Measurements from ENCODE around the gene EPHA7. TPM values are rescaled to one million over a fixed set of nuclear protein-coding genes. Genes with fewer than 3 reads are reported as not detected.

EPHA7 gene
- total and polyA plus RNA-seq, 2 donors (not counting 3 experiments of a cell fraction or from before 2014, with no cell fraction given), result not detected

- TF ChIP-seq GATA2 (IDR thresholded peaks at IDR 0.05; ENCODE audit: insufficient read depth, insufficient read length, low read depth, low read length), result no peak
- TF ChIP-seq POLR2AphosphoS5 (IDR thresholded peaks at IDR 0.05; ENCODE audit: insufficient read depth, low read depth, low read length), result no peak
- TF ChIP-seq POLR2A (IDR thresholded peaks at IDR 0.05; ENCODE audit: low read depth, low read length), result no peak
- TF ChIP-seq EZH2 (IDR thresholded peaks at IDR 0.05; ENCODE audit: borderline replicate concordance, low read depth, low read length, severe bottlenecking), result no peak
- no peak for TF ChIP-seq FOS (IDR thresholded peaks at IDR 0.05; ENCODE audit: borderline replicate concordance, insufficient read depth, low read length)
- TF ChIP-seq CTCF (IDR thresholded peaks at IDR 0.05; ENCODE audit: extremely low read depth in 1 of 2, insufficient read depth in 1 of 2, low read depth in 1 of 2, low read length in 2 of 2), result no peak
- no peak for TF ChIP-seq JUN (IDR thresholded peaks at IDR 0.05; ENCODE audit: borderline replicate concordance, insufficient read depth, insufficient read length, low read depth)
- TF ChIP-seq MYC (IDR thresholded peaks at IDR 0.05; ENCODE audit: low read depth, low read length), result no peak
- Histone ChIP-seq H3K4me2 (ENCODE audit: insufficient read depth, low read length) (no peak overlapping the region), H3K27me3 (ENCODE audit: control insufficient read depth in 2 of 2, insufficient read depth in 2 of 2, low read length in 2 of 2) (no peaks in the 10 kb centered on the region), H3K4me3 (replicated peaks in 1 of 3; ENCODE audit: insufficient read depth in 1 of 3, low read depth in 1 of 3, low read length in 3 of 3) (no peak overlapping the region), H3K36me3 (ENCODE audit: control insufficient read depth in 2 of 2, extremely low read depth in 1 of 2, insufficient read depth in 2 of 2, low read length in 2 of 2) (no peaks in the 10 kb centered on the region), H2AFZ (ENCODE audit: low read depth, low read length) (no peak overlapping the region), H3K79me2 (ENCODE audit: control insufficient read depth, insufficient read depth, low read length) (no peaks in the 10 kb centered on the region), H3K9me3 (replicated peaks; ENCODE audit: control insufficient read depth, insufficient read depth, low read length) (no peaks in the 10 kb centered on the region), H3K9ac (replicated peaks; ENCODE audit: extremely low read depth, insufficient read depth, low read length) (no peak overlapping the region), H4K20me1 (replicated peaks; ENCODE audit: control insufficient read depth, extremely low read depth, insufficient read depth, low read length) (no peaks in the 10 kb centered on the region), H3K4me1 (ENCODE audit: control insufficient read depth, extremely low read depth, insufficient read depth, low read length) (no peaks in the 10 kb centered on the region), H3K9me1 (replicated peaks; ENCODE audit: control insufficient read depth, extremely low read depth, insufficient read depth, low read length) (no peaks in the 10 kb centered on the region), H3K27ac (ENCODE audit: insufficient read depth, low read depth, low read length) (no peak overlapping the region)
- POLR2A ChIA-PET, result no interaction called here
- FAIRE-seq (no peak), DNase-seq (ENCODE audit: low read depth, low spot score) (no peak)
- BruUV-seq (replicated peaks), result no TSS peak
- dilution Hi-C loops (cut with MboI; ENCODE audit: extremely low pct_ligation_motif_present, low sequenced_read_pairs), result no loop called here
- intact Hi-C loops (cut with micrococcal nuclease), result no loop called here
- CTCF ChIA-PET, result no interaction called here
These were observed 100.1 kb downstream of the EPHA7 start for GRCh38 chr6:93319304-93319703.

All from endothelial cell of umbilical vein (primary cell).